Hematopoietic multipotent progenitor cell treated with erythropoietin and hydrocortisone succinate and interleukin-3 and kit ligand, for 6 days (in vitro differentiated cells): ENCODE results near the gene CADPS.

ENCODE experiments used
- DNase-seq: peaks from one replicate; pipeline ENCODE4 v3.0.0-alpha.2; 2015

CADPS gene

GRCh38 chr3:62732183-62732904 is 142.9 kb downstream of the CADPS start:
- no peak for DNase-seq

DNA sequence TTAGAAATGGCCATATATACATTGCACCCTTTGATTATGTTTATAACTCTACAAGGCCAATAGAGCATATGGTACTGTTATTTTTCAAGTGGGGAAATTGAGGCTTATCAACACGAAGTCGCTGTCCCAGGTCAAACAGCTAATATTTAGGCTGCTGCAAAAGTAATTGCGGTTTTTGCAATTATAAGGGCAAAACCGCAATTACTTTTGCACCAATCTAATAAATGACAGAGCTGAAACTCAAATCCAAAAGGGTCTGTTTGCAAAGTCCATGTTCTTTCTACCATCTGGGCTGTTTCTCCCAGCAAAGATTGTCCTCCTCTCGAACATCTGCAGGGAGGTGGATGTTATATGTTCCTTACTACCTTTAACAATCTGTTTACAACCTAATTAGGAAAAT is 147.2 kb downstream of the CADPS start:
- no peak for DNase-seq

DNA sequence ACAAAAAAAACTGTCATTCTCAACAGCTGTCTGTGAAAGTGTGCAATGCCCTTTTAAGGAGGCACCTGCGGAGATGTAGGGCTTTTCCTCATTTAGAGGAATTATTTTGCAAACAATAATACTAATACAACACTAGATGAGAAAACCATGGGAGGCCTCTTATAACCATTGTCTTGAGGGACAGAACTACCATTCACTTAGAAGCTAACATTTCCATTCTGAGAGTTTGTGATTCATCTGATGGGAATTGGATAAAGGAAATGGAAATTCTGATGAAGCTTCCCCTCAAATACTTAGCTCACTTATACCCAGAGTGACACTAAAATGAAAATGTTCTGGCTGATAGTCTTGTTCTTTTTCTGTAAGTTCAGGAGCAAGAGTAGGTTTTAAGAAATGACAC is 147.7 kb downstream of the CADPS start:
- no peak for DNase-seq

DNA sequence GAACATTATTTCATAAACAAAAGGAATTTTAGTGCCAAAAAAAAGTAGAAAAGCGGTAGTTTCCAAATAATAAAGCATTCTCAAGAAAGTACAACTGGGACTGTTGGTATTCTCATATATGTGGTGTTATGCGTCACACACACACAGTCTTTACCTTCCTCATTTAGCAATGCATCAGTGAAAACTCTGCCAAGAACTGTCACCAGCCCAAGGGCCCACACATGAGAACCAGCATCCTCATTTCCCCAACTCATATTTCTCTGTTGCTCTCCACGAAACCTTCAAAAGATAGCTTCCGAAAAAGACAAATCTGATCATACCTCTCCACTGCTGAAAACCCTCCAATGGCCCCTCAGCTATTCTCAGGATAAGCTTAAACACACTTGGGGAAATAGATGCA is 150.7 kb downstream of the CADPS start:
- DNase-seq = no peak

DNA sequence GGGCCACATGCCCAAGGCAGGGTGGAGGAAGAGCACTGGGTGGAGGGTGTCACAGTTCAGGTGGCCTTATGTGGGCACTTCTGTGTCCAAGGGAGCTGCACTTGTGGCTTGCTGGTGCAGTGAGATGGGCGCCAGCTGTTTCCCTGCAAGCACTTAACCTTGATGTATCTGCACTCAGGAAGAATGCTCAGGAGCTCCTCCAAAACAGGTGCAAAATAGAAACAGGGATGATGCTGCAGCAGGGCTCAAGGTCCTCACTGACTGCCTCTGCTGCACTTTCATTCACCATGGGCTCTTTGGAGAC is 151.3 kb downstream of the CADPS start:
- DNase-seq = no peak

DNA sequence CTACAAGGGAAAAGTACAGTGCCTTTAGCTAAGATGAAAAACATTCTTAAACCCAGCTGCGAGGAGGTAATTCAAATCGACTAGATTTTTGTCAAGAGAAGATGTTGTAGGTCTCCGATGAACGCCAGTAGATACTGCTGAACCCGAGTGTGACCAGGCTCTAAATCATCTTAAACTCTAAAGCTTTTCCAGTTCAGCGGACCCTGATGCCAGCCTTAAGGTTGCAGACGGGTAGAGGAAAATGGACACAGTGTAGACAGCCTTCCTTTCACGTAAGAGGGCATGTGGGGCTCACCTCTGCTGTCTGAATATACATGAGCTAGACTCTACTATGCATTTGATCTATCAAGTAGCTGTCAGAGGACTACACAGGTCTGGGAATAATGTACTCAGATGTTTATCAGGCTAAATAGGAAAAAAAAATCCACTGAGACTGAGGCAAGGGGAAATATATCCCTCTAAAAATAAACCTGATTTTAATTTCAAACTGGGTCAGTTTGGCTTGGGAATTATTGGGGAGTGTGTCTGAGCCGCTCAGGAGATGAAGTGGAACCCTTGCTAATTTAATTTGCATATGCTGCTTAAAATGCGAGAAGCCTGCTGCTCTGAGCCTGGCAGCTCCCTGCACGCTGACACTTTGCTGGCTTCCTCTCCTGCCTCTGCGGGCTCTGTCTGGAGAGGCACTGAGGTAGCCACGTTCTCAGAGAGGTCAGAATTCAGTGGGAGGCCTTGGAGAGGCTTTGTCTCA is 151.9 kb downstream of the CADPS start:
- no peak for DNase-seq

GRCh38 chr3:62722344-62722743 is 152.9 kb downstream of the CADPS start:
- no peak for DNase-seq

GRCh38 chr3:62718515-62719320 is 156.5 kb downstream of the CADPS start:
- DNase-seq = no peak

DNA sequence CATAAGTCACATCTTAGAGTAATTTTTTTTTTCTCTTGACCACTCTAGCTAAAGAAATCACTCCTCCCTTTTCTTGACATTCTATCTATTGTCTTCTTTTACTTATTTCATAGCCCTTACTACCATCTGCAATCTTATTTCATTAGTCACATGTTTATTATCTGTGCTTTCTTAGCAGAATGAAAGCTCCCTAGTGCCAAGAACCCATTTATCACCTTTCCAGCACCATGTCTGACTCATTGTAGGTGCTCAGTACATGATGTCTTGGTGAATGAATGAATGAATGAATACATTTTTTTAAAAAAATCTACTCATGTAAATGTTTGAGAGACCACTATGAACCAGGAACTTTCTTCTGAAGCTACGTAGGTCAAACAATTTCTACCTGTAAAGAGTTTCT is 157.2 kb downstream of the CADPS start:
- DNase-seq = no peak

- no peak for DNase-seq
Measured at GRCh38 chr3:62712746-62713145, 162.5 kb downstream of the CADPS start.

DNA sequence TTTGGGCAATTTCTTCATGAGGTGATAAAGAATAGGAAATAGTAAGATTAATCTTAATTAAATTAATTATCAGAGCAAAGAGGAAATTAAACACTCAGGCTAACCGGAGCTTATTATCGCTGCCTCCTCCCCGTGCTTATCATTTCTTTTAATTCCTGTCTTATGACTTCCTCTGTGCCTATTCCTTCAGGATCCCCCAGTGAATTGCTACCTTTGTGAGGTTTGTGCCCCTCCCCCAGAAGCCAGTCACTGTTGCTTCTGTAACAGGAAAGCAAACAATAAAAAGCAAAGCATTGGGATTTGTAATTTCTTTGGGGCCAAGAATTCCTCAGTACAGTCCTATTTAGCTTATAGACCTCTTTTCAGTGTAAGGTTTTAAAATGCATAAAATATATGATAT is 164.5 kb downstream of the CADPS start:
- DNase-seq = no peak

- DNase-seq = no peak
Measured at GRCh38 chr3:62708638-62709373, 166.4 kb downstream of the CADPS start.

- no peak for DNase-seq
Measured at GRCh38 chr3:62705721-62706120, 169.5 kb downstream of the CADPS start.

DNA sequence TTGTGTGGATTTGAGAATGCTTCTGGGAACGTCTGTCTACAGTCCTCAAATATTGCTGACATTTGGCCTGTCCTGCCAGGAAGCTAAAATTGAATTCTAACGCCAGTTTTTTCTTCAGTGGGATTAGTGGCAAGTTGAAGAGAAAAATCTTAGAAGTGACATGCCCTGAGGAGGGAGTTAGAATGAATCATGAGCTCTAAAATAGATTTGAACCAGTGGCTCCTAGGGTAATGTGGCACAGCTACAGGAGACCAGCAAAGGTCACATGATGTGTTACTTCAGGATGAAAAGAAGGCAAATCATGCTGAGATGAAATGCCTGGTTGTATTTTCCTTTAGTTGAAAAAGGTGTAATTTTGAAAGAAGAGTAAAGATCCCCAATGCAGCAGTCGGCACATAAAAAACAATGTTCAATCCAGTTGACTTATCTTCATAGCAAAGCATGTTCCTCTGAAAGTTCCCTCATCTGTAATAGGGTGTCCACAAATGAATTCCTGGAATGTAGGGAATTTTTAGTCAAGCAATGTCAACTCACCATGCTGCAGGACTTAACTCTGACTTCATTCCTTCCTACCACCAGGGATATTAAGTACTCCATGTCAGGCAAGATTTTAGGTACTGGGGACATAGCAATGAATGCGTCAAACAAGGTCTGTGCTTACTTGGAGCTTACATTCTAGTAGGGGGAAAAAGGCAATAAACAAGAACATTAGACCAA is 171.6 kb downstream of the CADPS start:
- no peak for DNase-seq

- no peak for DNase-seq
Measured at GRCh38 chr3:62700357-62700756, 174.9 kb downstream of the CADPS start.

DNA sequence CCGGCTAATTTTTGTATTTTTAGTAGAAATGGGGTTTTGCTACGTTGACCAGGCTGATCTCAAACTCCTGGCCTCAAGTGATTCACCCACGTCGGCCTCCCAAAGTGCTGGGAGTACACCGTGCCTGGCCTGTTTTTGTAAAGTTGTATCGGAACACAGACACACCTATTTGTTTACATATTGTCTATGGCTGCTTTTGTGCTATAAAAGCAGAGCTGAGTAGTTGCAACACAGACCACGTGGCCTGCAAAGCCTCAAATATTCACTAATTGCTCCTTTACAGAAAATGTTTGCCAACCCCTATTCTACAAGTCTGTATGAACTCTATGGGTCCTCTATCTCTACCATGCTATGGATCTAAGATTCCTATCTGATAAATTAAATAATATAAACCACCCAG is 175.5 kb downstream of the CADPS start:
- no peak for DNase-seq

- DNase-seq = no peak
Measured at GRCh38 chr3:62696011-62696410, 179.2 kb downstream of the CADPS start.

DNA sequence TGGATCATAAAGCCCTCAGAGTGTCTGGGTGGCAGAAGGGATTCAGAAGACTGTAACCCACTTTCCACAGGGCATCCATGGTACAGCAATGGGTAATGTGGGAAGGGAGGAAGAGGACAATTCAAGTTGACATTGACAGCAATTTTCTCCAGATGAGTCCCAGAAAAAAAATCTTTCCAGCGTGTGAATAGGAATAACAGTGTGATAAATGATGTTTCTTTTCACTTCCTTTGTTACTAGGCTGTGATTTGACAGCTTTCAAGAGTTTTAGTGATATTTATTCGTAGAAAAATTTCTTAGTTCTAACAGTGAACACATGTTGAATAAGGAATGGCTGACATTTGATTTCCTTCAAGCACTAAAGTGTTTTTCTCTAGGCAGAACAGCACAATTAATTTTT is 186.4 kb downstream of the CADPS start:
- DNase-seq = no peak

DNA sequence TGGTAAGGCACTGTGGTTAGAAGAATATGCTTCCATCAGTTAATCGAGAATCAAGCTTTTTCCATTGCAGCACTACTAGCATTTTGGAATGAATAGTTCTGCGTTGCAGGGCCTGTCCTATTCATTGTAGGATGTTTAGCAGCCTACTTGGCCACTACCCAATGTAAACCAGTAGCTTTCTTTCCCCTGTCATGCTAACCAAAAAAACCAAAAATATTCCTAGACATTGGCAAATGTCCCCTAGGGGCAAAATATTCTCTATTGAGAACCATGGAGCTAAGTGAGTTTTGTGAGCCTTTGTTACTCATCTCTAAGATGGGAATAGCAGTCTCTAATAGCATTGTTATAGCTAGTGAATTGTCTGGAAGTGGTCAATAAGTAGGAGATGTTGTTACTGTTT is 187.2 kb downstream of the CADPS start:
- DNase-seq = no peak

GRCh38 chr3:62686503-62687294 is 188.5 kb downstream of the CADPS start:
- no peak for DNase-seq

- DNase-seq = no peak
Measured at GRCh38 chr3:62682826-62683225, 192.4 kb downstream of the CADPS start.

DNA sequence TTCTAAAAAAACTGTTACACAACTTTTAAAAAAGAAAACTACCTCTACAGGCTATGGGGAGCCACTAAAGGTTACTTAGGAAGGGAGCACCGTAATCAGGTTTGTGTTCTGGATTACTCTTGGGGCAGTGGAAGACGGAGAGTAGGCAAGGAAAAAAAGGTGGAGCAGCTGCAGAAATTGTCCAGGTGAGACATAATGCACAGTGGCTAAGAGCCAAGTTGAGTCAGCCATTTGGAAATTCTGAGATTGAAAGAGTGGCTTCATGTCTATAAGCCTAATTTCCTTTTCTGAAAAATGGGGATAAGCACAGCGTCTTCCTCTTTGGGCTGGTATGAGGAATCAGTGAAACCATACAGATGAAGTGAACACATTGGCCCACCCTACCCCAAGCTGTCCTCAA is 195.2 kb downstream of the CADPS start:
- no peak for DNase-seq
